ENCODE data around the gene LINC00305.

GRCh38 chr18:64055019-64055418 lies 93.9 kb downstream of the LINC00305 start:
- TF ChIP-seq, protein P1, sequence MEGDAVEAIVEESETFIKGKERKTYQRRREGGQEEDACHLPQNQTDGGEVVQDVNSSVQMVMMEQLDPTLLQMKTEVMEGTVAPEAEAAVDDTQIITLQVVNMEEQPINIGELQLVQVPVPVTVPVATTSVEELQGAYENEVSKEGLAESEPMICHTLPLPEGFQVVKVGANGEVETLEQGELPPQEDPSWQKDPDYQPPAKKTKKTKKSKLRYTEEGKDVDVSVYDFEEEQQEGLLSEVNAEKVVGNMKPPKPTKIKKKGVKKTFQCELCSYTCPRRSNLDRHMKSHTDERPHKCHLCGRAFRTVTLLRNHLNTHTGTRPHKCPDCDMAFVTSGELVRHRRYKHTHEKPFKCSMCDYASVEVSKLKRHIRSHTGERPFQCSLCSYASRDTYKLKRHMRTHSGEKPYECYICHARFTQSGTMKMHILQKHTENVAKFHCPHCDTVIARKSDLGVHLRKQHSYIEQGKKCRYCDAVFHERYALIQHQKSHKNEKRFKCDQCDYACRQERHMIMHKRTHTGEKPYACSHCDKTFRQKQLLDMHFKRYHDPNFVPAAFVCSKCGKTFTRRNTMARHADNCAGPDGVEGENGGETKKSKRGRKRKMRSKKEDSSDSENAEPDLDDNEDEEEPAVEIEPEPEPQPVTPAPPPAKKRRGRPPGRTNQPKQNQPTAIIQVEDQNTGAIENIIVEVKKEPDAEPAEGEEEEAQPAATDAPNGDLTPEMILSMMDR (IDR thresholded peaks at IDR 0.05; ENCODE audit: poor library complexity, severe bottlenecking): no peak
- TF ChIP-seq POLR2AphosphoS5 (IDR thresholded peaks at IDR 0.05): no peak
- no peak for TF ChIP-seq TAF1 (IDR thresholded peaks at IDR 0.05; ENCODE audit: low read depth)
- TF ChIP-seq, protein P2, sequence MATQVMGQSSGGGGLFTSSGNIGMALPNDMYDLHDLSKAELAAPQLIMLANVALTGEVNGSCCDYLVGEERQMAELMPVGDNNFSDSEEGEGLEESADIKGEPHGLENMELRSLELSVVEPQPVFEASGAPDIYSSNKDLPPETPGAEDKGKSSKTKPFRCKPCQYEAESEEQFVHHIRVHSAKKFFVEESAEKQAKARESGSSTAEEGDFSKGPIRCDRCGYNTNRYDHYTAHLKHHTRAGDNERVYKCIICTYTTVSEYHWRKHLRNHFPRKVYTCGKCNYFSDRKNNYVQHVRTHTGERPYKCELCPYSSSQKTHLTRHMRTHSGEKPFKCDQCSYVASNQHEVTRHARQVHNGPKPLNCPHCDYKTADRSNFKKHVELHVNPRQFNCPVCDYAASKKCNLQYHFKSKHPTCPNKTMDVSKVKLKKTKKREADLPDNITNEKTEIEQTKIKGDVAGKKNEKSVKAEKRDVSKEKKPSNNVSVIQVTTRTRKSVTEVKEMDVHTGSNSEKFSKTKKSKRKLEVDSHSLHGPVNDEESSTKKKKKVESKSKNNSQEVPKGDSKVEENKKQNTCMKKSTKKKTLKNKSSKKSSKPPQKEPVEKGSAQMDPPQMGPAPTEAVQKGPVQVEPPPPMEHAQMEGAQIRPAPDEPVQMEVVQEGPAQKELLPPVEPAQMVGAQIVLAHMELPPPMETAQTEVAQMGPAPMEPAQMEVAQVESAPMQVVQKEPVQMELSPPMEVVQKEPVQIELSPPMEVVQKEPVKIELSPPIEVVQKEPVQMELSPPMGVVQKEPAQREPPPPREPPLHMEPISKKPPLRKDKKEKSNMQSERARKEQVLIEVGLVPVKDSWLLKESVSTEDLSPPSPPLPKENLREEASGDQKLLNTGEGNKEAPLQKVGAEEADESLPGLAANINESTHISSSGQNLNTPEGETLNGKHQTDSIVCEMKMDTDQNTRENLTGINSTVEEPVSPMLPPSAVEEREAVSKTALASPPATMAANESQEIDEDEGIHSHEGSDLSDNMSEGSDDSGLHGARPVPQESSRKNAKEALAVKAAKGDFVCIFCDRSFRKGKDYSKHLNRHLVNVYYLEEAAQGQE (IDR thresholded peaks at IDR 0.05; ENCODE audit: borderline replicate concordance): no peak
- TF ChIP-seq EZH2 (IDR thresholded peaks at IDR 0.05; ENCODE audit: borderline replicate concordance, insufficient read depth, low read length, poor library complexity, severe bottlenecking): no peak
- TF ChIP-seq RAD21 (conservative IDR thresholded peaks at IDR 0.05): no peak
- TF ChIP-seq SMC3 (conservative IDR thresholded peaks at IDR 0.05; ENCODE audit: poor library complexity): no peak
- TF ChIP-seq EP300 (conservative IDR thresholded peaks at IDR 0.05; ENCODE audit: poor library complexity, severe bottlenecking): no peak
